Parathyroid adenoma (tissue), 2 donors: Measurements from ENCODE around the gene TMEM270.

Experiments
- H2AFZ ChIP-seq: fragments of 300-600 bp; sonication (generic); one replicate; pipeline ENCODE4 v1.7.0; 2017; ENCODE audit warnings: antibody characterized with exemption, mild to moderate bottlenecking
- H3K27ac ChIP-seq: fragments of 300-600 bp; sonication (generic); one replicate; pipeline ENCODE4 v1.7.0; 2017
- H3K27me3 ChIP-seq: fragments of 300-600 bp; sonication (generic); one replicate; pipeline ENCODE4 v1.7.0; 2017; ENCODE audit warnings: low read length; ENCODE audit not compliant: control insufficient read depth, insufficient read depth
- H3K36me3 ChIP-seq: fragments of 300-600 bp; sonication (generic); one replicate; pipeline ENCODE4 v1.7.0; 2017; ENCODE audit warnings: low read length; ENCODE audit not compliant: control insufficient read depth, insufficient read depth
- H3K4me1 ChIP-seq: fragments of 300-600 bp; sonication (generic); one replicate; pipeline ENCODE4 v1.7.0; 2017; ENCODE audit warnings: control low read depth
- H3K4me2 ChIP-seq: fragments of 300-600 bp; sonication (generic); one replicate; pipeline ENCODE4 v1.7.0; 2017; ENCODE audit warnings: low read length
- H3K4me3 ChIP-seq: fragments of 300-600 bp; sonication (generic); one replicate; pipeline ENCODE4 v1.7.0; 2017; ENCODE audit warnings: low read depth, low read length
- H3K79me2 ChIP-seq: fragments of 300-600 bp; sonication (generic); one replicate; pipeline ENCODE4 v1.7.0; 2017; ENCODE audit warnings: control low read depth
- H3K9ac ChIP-seq: fragments of 300-600 bp; sonication (generic); one replicate; pipeline ENCODE4 v1.7.0; 2017; ENCODE audit warnings: mild to moderate bottlenecking
- H3K9me3 ChIP-seq: fragments of 300-600 bp; sonication (generic); one replicate; pipeline ENCODE4 v1.7.0; 2017; ENCODE audit warnings: low read length; ENCODE audit not compliant: control insufficient read depth
- CTCF ChIP-seq: fragments of 300-600 bp; sonication (generic); IDR thresholded peaks from one replicate; pipeline ENCODE4 v1.7.0; 2017; ENCODE audit warnings: antibody characterized with exemption, mild to moderate bottlenecking
- donor health status: primary hyperparathyroidism.

Gene TMEM270

GRCh38 chr7:73871163-73872011 is 10.4 kb downstream of the TMEM270 start:
- Histone ChIP-seq H3K27ac (no peak overlapping the region), H3K9me3 (no peaks in the 10 kb centered on the region)
- TF ChIP-seq CTCF, result no peak

GRCh38 chr7:73872056-73872908 is 11.3 kb downstream of the TMEM270 start:
- no peaks in the 10 kb centered on the region for H3K27me3 ChIP-seq
- H3K4me2 ChIP-seq, result no peak overlapping the region
- H3K36me3 ChIP-seq, result no peaks in the 10 kb centered on the region
- H3K27ac ChIP-seq, result no peak overlapping the region
- H3K4me1 ChIP-seq, result peaks cover 4% of the 10 kb centered on the region
- no peaks in the 10 kb centered on the region for H3K79me2 ChIP-seq
- no peak overlapping the region for H3K9ac ChIP-seq
- no peak overlapping the region for H2AFZ ChIP-seq
- H3K9me3 ChIP-seq, result no peaks in the 10 kb centered on the region
- no peak overlapping the region for H3K4me3 ChIP-seq
- TF ChIP-seq CTCF, result no peak

More at GRCh38 chr7:73871163-73872011, 10.4 kb downstream of the TMEM270 start:
- Histone ChIP-seq H3K27me3 (no peaks in the 10 kb centered on the region), H3K79me2 (no peaks in the 10 kb centered on the region), H3K9ac (no peak overlapping the region), H3K4me2 (no peak overlapping the region), H3K36me3 (no peaks in the 10 kb centered on the region), H3K4me1 (peaks cover 4% of the 10 kb centered on the region), H3K4me3 (no peak overlapping the region), H2AFZ (no peak overlapping the region)

GRCh38 chr7:73876361-73876760 is 15.4 kb downstream of the TMEM270 start:
- Histone ChIP-seq H3K27me3 (no peaks in the 10 kb centered on the region), H3K4me1 (no peaks in the 10 kb centered on the region), H2AFZ (no peak overlapping the region), H3K79me2 (no peaks in the 10 kb centered on the region), H3K4me3 (no peak overlapping the region), H3K4me2 (no peak overlapping the region), H3K9me3 (no peaks in the 10 kb centered on the region), H3K9ac (no peak overlapping the region), H3K36me3 (no peaks in the 10 kb centered on the region), H3K27ac (no peak overlapping the region)
- no peak for TF ChIP-seq CTCF

- Histone ChIP-seq H3K79me2 (no peaks in the 10 kb centered on the region), H3K4me2 (no peak overlapping the region), H3K27ac (no peak overlapping the region), H3K9ac (no peak overlapping the region), H3K27me3 (no peaks in the 10 kb centered on the region), H2AFZ (no peak overlapping the region), H3K4me3 (no peak overlapping the region), H3K9me3 (no peaks in the 10 kb centered on the region), H3K36me3 (no peaks in the 10 kb centered on the region), H3K4me1 (no peaks in the 10 kb centered on the region)
- TF ChIP-seq CTCF, result no peak
These were observed 16.0 kb downstream of the TMEM270 start for GRCh38 chr7:73876973-73877372.
